Neural cell (in vitro differentiated cells): Measurements from ENCODE around the gene RNF17. TPM values are rescaled to one million over a fixed set of nuclear protein-coding genes. Genes with fewer than 3 reads are reported as not detected.

Experiments used
- H2AFZ ChIP-seq: fragments of 200-600, 300-800 bp; sonication (generic), shearing (Covaris generic); 2 replicates; pipeline ENCODE4 v1.6.0; 2014; ENCODE audit warnings: low read depth, mild to moderate bottlenecking, antibody characterized with exemption, low read length, moderate library complexity
- H3F3A ChIP-seq: fragments of 200-600 bp; shearing (Covaris generic); 2 replicates; pipeline ENCODE4 v1.6.1; 2016; ENCODE audit warnings: mild to moderate bottlenecking, moderate library complexity, mixed read lengths, antibody characterized with exemption, low read length; ENCODE audit not compliant: insufficient read depth, poor library complexity, severe bottlenecking
- H3K27ac ChIP-seq: fragments of 200-600, 300-800 bp; sonication (generic), shearing (Covaris generic); 2 replicates; pipeline ENCODE4 v1.5.1; 2014; ENCODE audit warnings: mild to moderate bottlenecking, low read length, moderate library complexity
- H3K27me3 ChIP-seq: fragments of 300-800, 200-600 bp; sonication (generic), shearing (Covaris generic); 2 replicates; pipeline ENCODE4 v1.6.0; 2014; ENCODE audit warnings: mild to moderate bottlenecking, low read depth, low read length, moderate library complexity; ENCODE audit not compliant: insufficient read depth
- H3K36me3 ChIP-seq: fragments of 300-800, 200-600 bp; sonication (generic), shearing (Covaris generic); 2 replicates; pipeline ENCODE4 v1.5.1; 2014; ENCODE audit warnings: mild to moderate bottlenecking, antibody characterized with exemption, low read length, moderate library complexity; ENCODE audit not compliant: insufficient read depth
- H3K4me2 ChIP-seq: fragments of 300-800, 200-600 bp; sonication (generic), shearing (Covaris generic); 2 replicates; pipeline ENCODE4 v1.6.0; 2014; ENCODE audit warnings: mild to moderate bottlenecking, low read length
- H3K4me3 ChIP-seq: fragments of 300-800, 200-600 bp; sonication (generic), shearing (Covaris generic); 2 replicates; pipeline ENCODE4 v1.5.1; 2014; ENCODE audit warnings: mild to moderate bottlenecking, low read length, moderate library complexity
- H3K79me2 ChIP-seq: fragments of 200-600 bp; shearing (Covaris generic); replicated peaks from 2 replicates; pipeline ENCODE4 v1.6.0; 2014; ENCODE audit warnings: mild to moderate bottlenecking, low read length, moderate library complexity; ENCODE audit not compliant: insufficient read depth
- H3K9ac ChIP-seq: fragments of 300-800, 200-600 bp; sonication (generic), shearing (Covaris generic); 2 replicates; pipeline ENCODE4 v1.6.1; 2016; ENCODE audit warnings: mild to moderate bottlenecking, low read length, mixed read lengths
- H3K9me2 ChIP-seq: fragments of 200-600 bp; shearing (Covaris generic); 2 replicates; pipeline ENCODE4 v1.6.1; 2016; ENCODE audit warnings: mild to moderate bottlenecking, low read length, mixed read lengths; ENCODE audit not compliant: insufficient read depth
- H3K9me3 ChIP-seq: fragments of 200-600, 300-800 bp; sonication (generic), shearing (Covaris generic); 2 replicates; pipeline ENCODE4 v1.6.1; 2016; ENCODE audit warnings: mild to moderate bottlenecking, mixed run types, low read length, moderate library complexity, mixed read lengths
- H4K20me1 ChIP-seq: fragments of 200-600 bp; shearing (Covaris generic); 2 replicates; pipeline ENCODE4 v1.6.1; 2016; ENCODE audit warnings: mild to moderate bottlenecking, mixed run types; ENCODE audit not compliant: insufficient read depth
- CTCF ChIP-seq: fragments of 450-650 bp; IDR thresholded peaks from 2 replicates; pipeline ENCODE4 v1.5.1; 2014; ENCODE audit warnings: antibody characterized with exemption, mild to moderate bottlenecking, moderate library complexity; ENCODE audit not compliant: poor library complexity, severe bottlenecking
- EP300 ChIP-seq: fragments of 450-650 bp; conservative IDR thresholded peaks from 2 replicates; pipeline ENCODE4 v1.6.1; 2014; ENCODE audit warnings: antibody characterized with exemption, mild to moderate bottlenecking, moderate library complexity; ENCODE audit not compliant: poor library complexity, severe bottlenecking
- EZH2 ChIP-seq: fragments of 200-600, 300-800 bp; shearing (Covaris generic), sonication (generic); IDR thresholded peaks from 2 replicates; pipeline ENCODE4 v1.6.1; 2014; ENCODE audit warnings: antibody characterized with exemption, low read length, borderline replicate concordance, mild to moderate bottlenecking; ENCODE audit not compliant: insufficient read depth, poor library complexity, severe bottlenecking
- MXI1 ChIP-seq: fragments of 450-650 bp; conservative IDR thresholded peaks from 2 replicates; pipeline ENCODE4 v1.6.1; 2014; ENCODE audit warnings: antibody characterized with exemption, mild to moderate bottlenecking; ENCODE audit not compliant: poor library complexity, severe bottlenecking
- POLR2AphosphoS5 ChIP-seq: IDR thresholded peaks from 2 replicates; pipeline ENCODE4 v1.6.1; 2012
- RAD21 ChIP-seq: fragments of 450-650 bp; conservative IDR thresholded peaks from 2 replicates; pipeline ENCODE4 v1.6.1; 2014; ENCODE audit warnings: antibody characterized with exemption, mild to moderate bottlenecking, moderate library complexity
- REST ChIP-seq: IDR thresholded peaks from 2 replicates; pipeline ENCODE4 v1.6.1; 2012; ENCODE audit warnings: borderline replicate concordance
- SMC3 ChIP-seq: fragments of 450-650 bp; conservative IDR thresholded peaks from 2 replicates; pipeline ENCODE4 v1.6.1; 2014; ENCODE audit warnings: antibody characterized with exemption, mild to moderate bottlenecking, moderate library complexity; ENCODE audit not compliant: poor library complexity
- TAF1 ChIP-seq: IDR thresholded peaks from 2 replicates; pipeline ENCODE4 v1.6.1; 2012; ENCODE audit warnings: low read depth
- polyA plus RNA-seq: library from polyadenylated mRNA; depleted of rRNA; stranded (reverse); fragments of >200 nt; gene quantifications from 2 replicates; pipeline ENCODE4 v1.2.3, GENCODE V29; 2014

RNF17 gene
- polyA plus RNA-seq, 1 donor from 2014 or later = not detected

DNA sequence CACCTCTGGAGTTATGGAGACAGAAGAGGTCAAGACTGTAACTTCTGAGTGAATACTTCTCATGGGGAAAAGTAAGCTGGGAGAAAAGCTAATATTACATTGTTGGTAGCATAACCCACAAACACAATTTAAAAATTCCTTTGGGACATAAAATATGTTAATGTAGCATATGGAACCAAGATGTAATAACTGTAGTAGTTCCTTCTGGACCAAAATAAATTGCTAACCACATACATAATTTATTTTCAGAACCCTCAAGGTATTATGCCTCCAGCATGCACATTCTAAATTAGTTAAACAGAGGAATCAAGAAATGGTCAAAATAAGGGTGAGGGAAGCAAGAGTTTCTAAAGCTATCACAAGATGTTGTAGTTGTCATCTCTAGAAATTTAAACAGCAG lies 4.8 kb upstream of the RNF17 start:
- no peaks in the 10 kb centered on the region for H3F3A ChIP-seq
- no peaks in the 10 kb centered on the region for H4K20me1 ChIP-seq
- no peak overlapping the region for H3K4me3 ChIP-seq
- H3K36me3 ChIP-seq = no peaks in the 10 kb centered on the region
- H3K27me3 ChIP-seq = no peaks in the 10 kb centered on the region
- no peak overlapping the region for H2AFZ ChIP-seq
- no peak overlapping the region for H3K9ac ChIP-seq
- H3K79me2 ChIP-seq = no peaks in the 10 kb centered on the region
- H3K9me2 ChIP-seq = no peaks in the 10 kb centered on the region
- no peak for TF ChIP-seq POLR2AphosphoS5
- no peak for TF ChIP-seq EZH2
- TF ChIP-seq EP300 = no peak
- no peak for TF ChIP-seq SMC3
- no peak for TF ChIP-seq TAF1
- no peak overlapping the region for H3K27ac ChIP-seq
- no peak overlapping the region for H3K4me2 ChIP-seq
- no peaks in the 10 kb centered on the region for H3K9me3 ChIP-seq

DNA sequence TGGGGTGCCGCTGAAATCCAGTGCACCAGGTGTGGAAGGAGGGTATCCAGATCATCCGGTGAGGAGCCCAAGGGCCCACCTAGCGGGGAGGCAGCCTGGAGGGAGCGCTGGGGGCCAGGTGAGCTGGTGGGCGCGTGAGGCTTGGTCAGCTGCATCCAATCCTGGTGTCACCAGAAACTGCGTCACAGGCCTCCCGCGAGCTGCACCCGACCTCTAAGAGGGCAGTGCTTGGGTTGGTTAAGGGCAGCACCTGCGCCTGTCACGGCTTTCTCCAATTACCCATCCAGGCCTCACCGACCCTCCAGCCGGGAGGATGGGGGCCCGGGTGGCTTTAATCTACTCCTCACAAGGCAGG lies 284 bp downstream of the RNF17 start:
- Histone ChIP-seq H3K9ac (no peak overlapping the region), H3K27me3 (no peaks in the 10 kb centered on the region), H3K79me2 (no peaks in the 10 kb centered on the region), H2AFZ (no peak overlapping the region), H3K9me2 (no peaks in the 10 kb centered on the region), H3K36me3 (no peaks in the 10 kb centered on the region), H3F3A (no peaks in the 10 kb centered on the region), H3K9me3 (no peaks in the 10 kb centered on the region), H3K4me3 (no peak overlapping the region), H3K27ac (no peak overlapping the region), H3K4me2 (no peak overlapping the region), H4K20me1 (no peaks in the 10 kb centered on the region)
- no peak for TF ChIP-seq POLR2AphosphoS5
- TF ChIP-seq SMC3 = no peak
- no peak for TF ChIP-seq RAD21
- no peak for TF ChIP-seq REST
- TF ChIP-seq CTCF = no peak
- no peak for TF ChIP-seq EP300
- no peak for TF ChIP-seq EZH2
- TF ChIP-seq TAF1 = no peak
- TF ChIP-seq MXI1 = no peak

- Histone ChIP-seq H3K4me3 (no peak overlapping the region), H3K27me3 (no peaks in the 10 kb centered on the region), H2AFZ (no peak overlapping the region), H3K79me2 (no peaks in the 10 kb centered on the region), H3K36me3 (no peaks in the 10 kb centered on the region), H3F3A (no peaks in the 10 kb centered on the region), H3K27ac (no peak overlapping the region), H3K9me2 (no peaks in the 10 kb centered on the region), H3K9me3 (no peaks in the 10 kb centered on the region), H3K9ac (no peak overlapping the region), H4K20me1 (no peaks in the 10 kb centered on the region), H3K4me2 (no peak overlapping the region)
- TF ChIP-seq MXI1 (no peak), RAD21 (no peak), SMC3 (no peak), CTCF (no peak), EZH2 (no peak), POLR2AphosphoS5 (no peak), REST (no peak), EP300 (no peak), TAF1 (no peak)
Observed at GRCh38 chr13:24777171-24777570, 13.2 kb downstream of the RNF17 start.
